Nephron (organoid): ENCODE results near the gene CCDC174.
"Not testable (repeated sequence)": the region's sequence is repeated elsewhere in the genome, so short reads cannot be mapped to it uniquely, and the experiment has no call there.

ENCODE experiments used
- H3K27ac Mint-ChIP-seq, 3 experiments: 2 replicates each; pipeline ENCODE4 v1.8.0; 2020; ENCODE audit warnings: mixed read lengths in 3 of 3, mild to moderate bottlenecking in 2 of 3, moderate library complexity in 1 of 3
- H3K27me3 Mint-ChIP-seq: 2 replicates; pipeline ENCODE4 v1.8.0; 2021; ENCODE audit warnings: low read depth, mild to moderate bottlenecking, moderate library complexity, mixed read lengths
- H3K36me3 Mint-ChIP-seq: 2 replicates; pipeline ENCODE4 v1.8.0; 2020; ENCODE audit warnings: low read depth, mixed read lengths
- H3K4me1 Mint-ChIP-seq: 2 replicates; pipeline ENCODE4 v1.8.0; 2020; ENCODE audit warnings: mixed read lengths
- H3K4me3 Mint-ChIP-seq, 3 experiments: 2 replicates each; pipeline ENCODE4 v1.8.0; 2020; ENCODE audit warnings: mild to moderate bottlenecking in 3 of 3, mixed read lengths in 3 of 3, moderate library complexity in 2 of 3
- H3K9me3 Mint-ChIP-seq: 2 replicates; pipeline ENCODE4 v1.8.0; 2020; ENCODE audit warnings: mixed read lengths
- TF ChIP-seq, protein P1 (sequence below), 3 experiments: fragments of 200-600 bp; sonication (generic); IDR thresholded peaks; one replicate each; pipeline ENCODE4 v1.5.0; 2021; ENCODE audit warnings: antibody characterized with exemption in 3 of 3; ENCODE audit not compliant: unreplicated experiment in 3 of 3

CCDC174 gene

DNA sequence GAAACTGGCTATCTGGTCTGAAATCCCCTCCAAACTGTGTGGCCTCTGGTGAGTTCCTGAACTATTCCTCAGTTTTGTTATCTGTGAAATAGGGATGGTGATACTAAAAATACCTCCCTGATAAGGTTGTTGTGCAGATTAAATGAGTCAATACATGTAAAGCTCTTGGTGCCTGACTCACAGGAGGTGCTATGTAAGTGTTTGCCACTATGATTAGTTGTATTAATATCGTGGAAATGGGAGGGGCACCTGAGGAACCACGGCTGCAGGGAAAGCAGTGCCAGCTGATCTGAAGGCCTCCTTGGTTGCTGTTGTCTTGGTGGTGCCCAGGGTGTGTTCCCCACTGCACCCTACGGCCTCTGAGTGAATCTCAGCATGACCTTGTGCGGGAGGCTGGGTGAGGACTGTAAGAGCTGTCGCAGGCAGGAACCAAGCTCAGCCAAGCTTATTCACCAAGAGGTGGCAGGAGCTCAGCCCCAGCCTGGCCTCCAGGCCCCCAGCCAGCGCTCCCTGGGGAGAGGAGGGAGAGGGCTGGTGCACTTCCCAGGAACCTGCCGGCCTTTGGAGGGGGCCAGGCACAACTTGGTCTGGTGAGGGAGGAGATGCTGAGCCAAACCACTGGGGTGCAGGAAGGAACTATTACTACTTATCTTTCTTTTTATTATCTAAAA is 44.8 kb upstream of the CCDC174 start:
- H3K4me1 Mint-ChIP-seq, result no peaks in the 10 kb centered on the region
- H3K36me3 Mint-ChIP-seq, result peaks cover 4% of the 10 kb centered on the region
- TF ChIP-seq, protein P1, sequence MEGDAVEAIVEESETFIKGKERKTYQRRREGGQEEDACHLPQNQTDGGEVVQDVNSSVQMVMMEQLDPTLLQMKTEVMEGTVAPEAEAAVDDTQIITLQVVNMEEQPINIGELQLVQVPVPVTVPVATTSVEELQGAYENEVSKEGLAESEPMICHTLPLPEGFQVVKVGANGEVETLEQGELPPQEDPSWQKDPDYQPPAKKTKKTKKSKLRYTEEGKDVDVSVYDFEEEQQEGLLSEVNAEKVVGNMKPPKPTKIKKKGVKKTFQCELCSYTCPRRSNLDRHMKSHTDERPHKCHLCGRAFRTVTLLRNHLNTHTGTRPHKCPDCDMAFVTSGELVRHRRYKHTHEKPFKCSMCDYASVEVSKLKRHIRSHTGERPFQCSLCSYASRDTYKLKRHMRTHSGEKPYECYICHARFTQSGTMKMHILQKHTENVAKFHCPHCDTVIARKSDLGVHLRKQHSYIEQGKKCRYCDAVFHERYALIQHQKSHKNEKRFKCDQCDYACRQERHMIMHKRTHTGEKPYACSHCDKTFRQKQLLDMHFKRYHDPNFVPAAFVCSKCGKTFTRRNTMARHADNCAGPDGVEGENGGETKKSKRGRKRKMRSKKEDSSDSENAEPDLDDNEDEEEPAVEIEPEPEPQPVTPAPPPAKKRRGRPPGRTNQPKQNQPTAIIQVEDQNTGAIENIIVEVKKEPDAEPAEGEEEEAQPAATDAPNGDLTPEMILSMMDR (IDR thresholded peaks at IDR 0.05; ENCODE audit: unreplicated experiment in 3 of 3), result no peak
- H3K27ac Mint-ChIP-seq, result no peak overlapping the region
- H3K27me3 Mint-ChIP-seq, result peaks cover 75% of the 10 kb centered on the region
- peaks cover 3% of the 10 kb centered on the region for H3K9me3 Mint-ChIP-seq
- no peak overlapping the region for H3K4me3 Mint-ChIP-seq

DNA sequence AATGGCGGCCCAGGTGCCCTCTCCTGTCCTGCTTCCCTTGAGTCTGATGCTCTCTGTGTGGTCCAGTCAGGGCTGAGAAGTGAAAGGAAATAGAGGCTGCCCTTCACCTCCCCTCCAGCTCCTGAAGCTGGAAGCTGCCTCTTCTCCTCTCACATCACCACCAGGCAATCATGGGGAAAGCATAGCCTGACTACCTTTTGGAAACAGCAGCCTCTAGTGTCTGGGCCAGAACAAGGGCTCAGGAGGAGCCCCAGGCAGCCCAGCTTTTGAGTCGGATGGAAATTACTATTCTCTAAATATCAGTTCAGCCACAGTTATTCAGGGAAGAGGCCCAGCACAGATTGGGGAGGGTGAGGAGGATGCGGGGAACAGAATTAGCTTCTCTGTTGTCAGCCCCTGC is 43.3 kb upstream of the CCDC174 start:
- Mint-ChIP-seq H3K27me3 (peaks cover 77% of the 10 kb centered on the region), H3K4me1 (no peaks in the 10 kb centered on the region), H3K4me3 (no peak overlapping the region), H3K9me3 (peaks cover 1% of the 10 kb centered on the region), H3K27ac (no peak overlapping the region), H3K36me3 (peaks cover 2% of the 10 kb centered on the region)
- TF ChIP-seq, protein P1 (IDR thresholded peaks at IDR 0.05; ENCODE audit: unreplicated experiment in 3 of 3), result no peak

DNA sequence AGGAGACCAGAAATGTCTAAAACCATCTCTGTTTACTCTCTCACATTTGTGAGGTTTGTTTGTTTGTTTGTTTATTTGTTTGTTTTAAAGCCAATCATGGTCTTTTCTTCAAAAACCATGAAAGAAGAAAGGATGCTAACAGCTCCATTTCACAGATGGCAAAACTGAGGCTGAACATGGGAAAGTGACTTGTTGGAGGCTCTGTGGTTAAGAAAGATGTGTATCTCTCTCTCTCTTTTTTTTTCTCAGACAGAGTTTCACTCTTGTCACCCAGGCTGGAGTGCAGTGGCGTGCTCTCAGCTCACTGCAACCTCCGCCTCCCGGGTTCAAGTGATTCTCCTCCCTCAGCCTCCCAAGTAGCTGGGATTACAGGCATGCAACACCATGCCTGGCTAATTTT is 42.5 kb upstream of the CCDC174 start:
- H3K36me3 Mint-ChIP-seq, H3K4me3 Mint-ChIP-seq, H3K9me3 Mint-ChIP-seq, H3K4me1 Mint-ChIP-seq, H3K27ac Mint-ChIP-seq: not testable (repeated sequence)
- H3K27me3 Mint-ChIP-seq, result peaks cover 77% of the 10 kb centered on the region

DNA sequence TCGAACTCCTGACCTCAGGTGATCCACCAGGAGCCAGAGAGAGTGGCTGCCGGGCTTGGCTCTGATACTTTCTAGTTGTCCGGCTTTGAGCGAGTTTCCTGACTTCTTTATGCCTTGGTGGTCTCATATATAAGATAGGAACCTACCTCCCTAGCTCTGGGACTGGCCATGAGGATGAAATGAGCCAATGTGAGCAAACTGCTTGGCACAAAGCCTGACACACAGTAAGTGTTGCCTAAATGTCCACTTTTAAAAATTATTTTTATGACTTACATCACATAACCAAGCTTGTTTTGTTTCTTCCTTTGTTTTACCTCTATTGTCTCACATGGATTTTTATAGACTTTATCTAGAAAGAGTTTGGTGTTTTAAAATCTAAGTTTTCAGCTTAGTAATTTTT is 42.1 kb upstream of the CCDC174 start:
- Mint-ChIP-seq H3K9me3 (no peaks in the 10 kb centered on the region), H3K27ac (no peak overlapping the region), H3K4me3 (no peak overlapping the region), H3K4me1 (no peaks in the 10 kb centered on the region), H3K36me3 (no peaks in the 10 kb centered on the region), H3K27me3 (peaks cover 75% of the 10 kb centered on the region)
- TF ChIP-seq, protein P1 (IDR thresholded peaks at IDR 0.05; ENCODE audit: unreplicated experiment in 3 of 3), result no peak

DNA sequence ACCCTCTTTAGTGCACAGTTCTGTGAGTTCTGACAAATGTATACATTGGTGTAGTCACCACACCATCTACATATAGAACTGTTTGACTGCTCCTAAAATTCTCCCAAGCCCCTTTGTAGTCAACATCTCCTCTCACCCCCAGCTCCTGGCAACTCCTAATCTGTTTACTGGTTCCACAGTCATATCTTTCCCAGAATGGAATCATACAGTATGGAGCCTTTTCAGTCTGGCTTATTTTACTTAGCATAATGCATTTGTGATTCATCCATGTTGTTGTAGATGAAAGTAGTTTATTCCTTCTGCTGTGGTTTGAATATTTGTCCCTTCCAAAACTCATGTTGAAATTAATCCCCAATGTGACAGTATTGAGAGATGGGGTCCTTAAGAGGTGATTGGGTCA is 41.6 kb upstream of the CCDC174 start:
- Mint-ChIP-seq H3K36me3 (no peaks in the 10 kb centered on the region), H3K27me3 (peaks cover 75% of the 10 kb centered on the region), H3K27ac (no peak overlapping the region), H3K4me1 (no peaks in the 10 kb centered on the region), H3K9me3 (no peaks in the 10 kb centered on the region), H3K4me3 (no peak overlapping the region)
- TF ChIP-seq, protein P1 (IDR thresholded peaks at IDR 0.05; ENCODE audit: unreplicated experiment in 3 of 3), result no peak

DNA sequence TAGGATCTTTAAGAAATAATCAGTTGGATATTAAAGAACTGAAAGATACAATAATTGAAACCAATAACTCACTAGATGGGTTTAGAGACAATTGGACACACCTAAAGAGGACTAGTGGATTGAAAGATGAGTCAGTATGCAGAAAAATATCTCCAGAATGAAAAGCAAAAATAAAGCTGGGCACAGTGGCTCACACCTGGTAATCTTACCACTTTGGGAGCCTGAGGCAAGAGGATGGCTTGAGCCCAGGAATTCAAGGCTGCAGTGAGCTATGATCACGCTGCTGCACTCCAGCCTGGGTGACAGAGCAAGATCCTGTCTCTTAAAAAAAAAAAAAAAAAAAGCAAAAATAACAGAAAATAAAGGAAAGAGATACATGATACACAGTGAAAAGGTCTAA is 37.4 kb upstream of the CCDC174 start:
- Mint-ChIP-seq H3K27me3 (peaks cover 62% of the 10 kb centered on the region), H3K4me3 (no peak overlapping the region), H3K36me3 (no peaks in the 10 kb centered on the region), H3K9me3 (no peaks in the 10 kb centered on the region), H3K27ac (no peak overlapping the region), H3K4me1 (no peaks in the 10 kb centered on the region)
- TF ChIP-seq, protein P1 (IDR thresholded peaks at IDR 0.05; ENCODE audit: unreplicated experiment in 3 of 3), result no peak
